Measurements from ENCODE around the gene MICAL2. TPM values are rescaled to one million over a fixed set of nuclear protein-coding genes. Genes with fewer than 3 reads are reported as not detected.

The MICAL2 gene, protein sequence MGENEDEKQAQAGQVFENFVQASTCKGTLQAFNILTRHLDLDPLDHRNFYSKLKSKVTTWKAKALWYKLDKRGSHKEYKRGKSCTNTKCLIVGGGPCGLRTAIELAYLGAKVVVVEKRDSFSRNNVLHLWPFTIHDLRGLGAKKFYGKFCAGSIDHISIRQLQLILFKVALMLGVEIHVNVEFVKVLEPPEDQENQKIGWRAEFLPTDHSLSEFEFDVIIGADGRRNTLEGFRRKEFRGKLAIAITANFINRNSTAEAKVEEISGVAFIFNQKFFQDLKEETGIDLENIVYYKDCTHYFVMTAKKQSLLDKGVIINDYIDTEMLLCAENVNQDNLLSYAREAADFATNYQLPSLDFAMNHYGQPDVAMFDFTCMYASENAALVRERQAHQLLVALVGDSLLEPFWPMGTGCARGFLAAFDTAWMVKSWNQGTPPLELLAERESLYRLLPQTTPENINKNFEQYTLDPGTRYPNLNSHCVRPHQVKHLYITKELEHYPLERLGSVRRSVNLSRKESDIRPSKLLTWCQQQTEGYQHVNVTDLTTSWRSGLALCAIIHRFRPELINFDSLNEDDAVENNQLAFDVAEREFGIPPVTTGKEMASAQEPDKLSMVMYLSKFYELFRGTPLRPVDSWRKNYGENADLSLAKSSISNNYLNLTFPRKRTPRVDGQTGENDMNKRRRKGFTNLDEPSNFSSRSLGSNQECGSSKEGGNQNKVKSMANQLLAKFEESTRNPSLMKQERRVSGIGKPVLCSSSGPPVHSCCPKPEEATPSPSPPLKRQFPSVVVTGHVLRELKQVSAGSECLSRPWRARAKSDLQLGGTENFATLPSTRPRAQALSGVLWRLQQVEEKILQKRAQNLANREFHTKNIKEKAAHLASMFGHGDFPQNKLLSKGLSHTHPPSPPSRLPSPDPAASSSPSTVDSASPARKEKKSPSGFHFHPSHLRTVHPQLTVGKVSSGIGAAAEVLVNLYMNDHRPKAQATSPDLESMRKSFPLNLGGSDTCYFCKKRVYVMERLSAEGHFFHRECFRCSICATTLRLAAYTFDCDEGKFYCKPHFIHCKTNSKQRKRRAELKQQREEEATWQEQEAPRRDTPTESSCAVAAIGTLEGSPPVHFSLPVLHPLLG
- total RNA-seq (2022; extraction: Qiagen RNA extraction; ENCODE audit: low read depth) = 104 to 151 TPM (median 139 TPM) in 5 replicates

DNA sequence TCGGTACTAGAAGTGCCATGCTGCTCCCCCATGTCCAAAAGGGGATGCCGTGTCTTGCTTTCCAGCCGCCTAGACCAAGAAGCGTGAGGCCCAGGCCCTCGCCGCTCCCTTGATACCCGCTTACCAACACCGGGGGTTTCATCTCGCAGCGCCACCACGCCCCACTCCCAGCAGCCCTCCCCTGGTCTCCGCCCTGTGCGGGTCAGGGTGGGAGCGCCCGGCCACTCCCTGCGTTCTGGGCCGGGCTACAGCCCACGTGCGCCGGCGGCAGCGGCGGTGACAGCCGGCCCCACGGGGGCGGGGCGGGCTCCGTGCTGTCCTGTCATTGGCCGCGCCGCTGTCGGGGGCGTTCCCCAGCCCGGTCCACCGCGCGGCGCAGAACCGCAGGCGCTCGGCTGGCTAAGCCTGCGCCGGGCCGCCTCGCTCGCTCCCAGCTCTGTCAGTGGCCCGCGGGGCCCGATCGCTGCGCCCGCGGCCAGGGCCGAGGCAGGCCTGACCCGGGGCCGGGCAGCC lies at the start of gene MICAL2:
TSS of gene MICAL2 (plus strand) at position 390 of the 513 bp plus-strand sequence. CDS start 51,566 bp downstream, outside the sequence.

Other genes starting within 250 kb of the MICAL2 start
- gene DKK3, start 102.0 kb upstream of the MICAL2 start, total RNA-seq (2022; extraction: Qiagen RNA extraction; ENCODE audit: low read depth) = 13.8 to 22.3 TPM (median 18.9 TPM) in 5 replicates

Data from A549 treated with GW870086 at 1 μM for 4 hours (cell line).